Right lobe of liver (tissue), 6 donors: ENCODE data around the gene NAV2. TPM values are rescaled to one million over a fixed set of nuclear protein-coding genes. Genes with fewer than 3 reads are reported as not detected.

Experiments used
- ATAC-seq, 4 donors: fragments of 200-7000 bp; cut with Tn5 transposase; one replicate each; pipeline ENCODE4 v1.9.1; 2020; ENCODE audit warnings: mild to moderate bottlenecking in 4 of 4, moderate library complexity in 4 of 4
- DNase-seq, 3 donors: peaks; one replicate each; pipeline ENCODE4 v3.0.0-alpha.2; 2020
- H3K27ac ChIP-seq, 3 donors: fragments of 200-600 bp; one replicate each; pipeline ENCODE4 v1.8.0; 2022
- H3K27me3 ChIP-seq, 2 donors: fragments of 200-600 bp; one replicate each; pipeline ENCODE4 v1.8.0; 2022
- H3K36me3 ChIP-seq, 4 donors: fragments of 200-600 bp; sonication (generic) in 1 of 4; one replicate each; pipeline versions ENCODE4 v1.5.1 to v1.8.0; 2017 to 2022; ENCODE audit warnings: control low read depth in 1 of 4
- H3K4me1 ChIP-seq, 4 donors: fragments of 200-600 bp; sonication (generic) in 1 of 4; one replicate each; pipeline versions ENCODE4 v1.5.1 to v1.8.0; 2017 to 2022; ENCODE audit warnings: control low read depth in 1 of 4
- H3K4me3 ChIP-seq, 3 donors: fragments of 200-600 bp; one replicate each; pipeline ENCODE4 v1.8.0; 2022
- H3K9me3 ChIP-seq, 4 donors: fragments of 200-600 bp; sonication (generic) in 1 of 4; one replicate each; pipeline versions ENCODE4 v1.5.1 to v1.8.0; 2017 to 2022; ENCODE audit warnings: control low read depth in 1 of 4
- POLR2A ChIP-seq: fragments of 450-650 bp; IDR thresholded peaks from one replicate; pipeline ENCODE4 v1.6.1; 2017; ENCODE audit warnings: antibody characterized with exemption, mild to moderate bottlenecking
- WGBS: methylation state at CpG from one replicate; pipeline ENCODE4 v1.1.6; 2018; ENCODE audit warnings: low coverage, low lambda C conversion rate; ENCODE audit not compliant: insufficient coverage; ENCODE audit errors: missing lambda C conversion rate; 5-methylcytosine and 5-hydroxymethylcytosine counted together
- intact Hi-C, 2 donors: fragments of 100-400 bp; cut with DNase I; formaldehyde crosslinking; loops; one replicate each; pipeline versions ENCODE4 v1.11.2 to v1.14.1; 2022
- total RNA-seq, 6 experiments: library from RNA; depleted of rRNA in 2 of 6; stranded (reverse); fragments of >200 nt in 2 of 6; fragmentation: NEBNext Ultra II Directional in 3 of 6; extraction: Animal tissue kit (Norgen Biotek cat#: 25700) in 3 of 6; gene quantifications; one replicate each; pipeline versions ENCODE4 v1.1.0 to v1.2.4, GENCODE V29; 2016 to 2023
- TF ChIP-seq, protein P1 (sequence below), 4 donors: fragments of 200-600 bp in 3 of 4; fragments of 450-650 bp in 1 of 4; IDR thresholded peaks; one replicate each; pipeline versions ENCODE4 v1.5.1 to v1.8.0; 2016 to 2022; ENCODE audit warnings: antibody characterized with exemption in 4 of 4, mild to moderate bottlenecking in 2 of 4
- donor health status: DM: no; HTN: yes; CAD: no.
- donor health status: DM: no; HTN: no; CAD: no.
- donor health status: DM: no; HTN: no; CAD: no.
- donor health status: DM: no; HTN: yes; CAD: no.
- donor health status: DM: no; HTN: yes; CAD: no.

The NAV2 gene
- total RNA-seq, 6 experiments from 2014 or later: 15.5 to 69.2 (median 37.1) TPM

GRCh38 chr11:20156280-20156875 lies 443.7 kb downstream of the NAV2 start:
- no peak overlapping the region for H3K27ac ChIP-seq
- no peak for TF ChIP-seq POLR2A
- TF ChIP-seq, protein P1, sequence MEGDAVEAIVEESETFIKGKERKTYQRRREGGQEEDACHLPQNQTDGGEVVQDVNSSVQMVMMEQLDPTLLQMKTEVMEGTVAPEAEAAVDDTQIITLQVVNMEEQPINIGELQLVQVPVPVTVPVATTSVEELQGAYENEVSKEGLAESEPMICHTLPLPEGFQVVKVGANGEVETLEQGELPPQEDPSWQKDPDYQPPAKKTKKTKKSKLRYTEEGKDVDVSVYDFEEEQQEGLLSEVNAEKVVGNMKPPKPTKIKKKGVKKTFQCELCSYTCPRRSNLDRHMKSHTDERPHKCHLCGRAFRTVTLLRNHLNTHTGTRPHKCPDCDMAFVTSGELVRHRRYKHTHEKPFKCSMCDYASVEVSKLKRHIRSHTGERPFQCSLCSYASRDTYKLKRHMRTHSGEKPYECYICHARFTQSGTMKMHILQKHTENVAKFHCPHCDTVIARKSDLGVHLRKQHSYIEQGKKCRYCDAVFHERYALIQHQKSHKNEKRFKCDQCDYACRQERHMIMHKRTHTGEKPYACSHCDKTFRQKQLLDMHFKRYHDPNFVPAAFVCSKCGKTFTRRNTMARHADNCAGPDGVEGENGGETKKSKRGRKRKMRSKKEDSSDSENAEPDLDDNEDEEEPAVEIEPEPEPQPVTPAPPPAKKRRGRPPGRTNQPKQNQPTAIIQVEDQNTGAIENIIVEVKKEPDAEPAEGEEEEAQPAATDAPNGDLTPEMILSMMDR (IDR thresholded peaks at IDR 0.05): no peak
- peak in 1 of 3 donors; percentile 30 for DNase-seq
- WGBS: 16% methylated on average over 5 of the region's 51 CpGs
- peak overlapping the region in 1 of 3 donors; percentile 19 for H3K4me3 ChIP-seq
- no peaks in the 10 kb centered on the region for H3K36me3 ChIP-seq
- no peaks in the 10 kb centered on the region for H3K9me3 ChIP-seq
- H3K4me1 ChIP-seq: peaks cover 0 to 8% (median 3%) of the 10 kb centered on the region in 4 donors
- intact Hi-C loops: no loop called here
- peak in 2 of 4 donors; percentile 40 to 57 for ATAC-seq
- peaks cover 13 to 45% of the 10 kb centered on the region in 2 donors for H3K27me3 ChIP-seq

DNA sequence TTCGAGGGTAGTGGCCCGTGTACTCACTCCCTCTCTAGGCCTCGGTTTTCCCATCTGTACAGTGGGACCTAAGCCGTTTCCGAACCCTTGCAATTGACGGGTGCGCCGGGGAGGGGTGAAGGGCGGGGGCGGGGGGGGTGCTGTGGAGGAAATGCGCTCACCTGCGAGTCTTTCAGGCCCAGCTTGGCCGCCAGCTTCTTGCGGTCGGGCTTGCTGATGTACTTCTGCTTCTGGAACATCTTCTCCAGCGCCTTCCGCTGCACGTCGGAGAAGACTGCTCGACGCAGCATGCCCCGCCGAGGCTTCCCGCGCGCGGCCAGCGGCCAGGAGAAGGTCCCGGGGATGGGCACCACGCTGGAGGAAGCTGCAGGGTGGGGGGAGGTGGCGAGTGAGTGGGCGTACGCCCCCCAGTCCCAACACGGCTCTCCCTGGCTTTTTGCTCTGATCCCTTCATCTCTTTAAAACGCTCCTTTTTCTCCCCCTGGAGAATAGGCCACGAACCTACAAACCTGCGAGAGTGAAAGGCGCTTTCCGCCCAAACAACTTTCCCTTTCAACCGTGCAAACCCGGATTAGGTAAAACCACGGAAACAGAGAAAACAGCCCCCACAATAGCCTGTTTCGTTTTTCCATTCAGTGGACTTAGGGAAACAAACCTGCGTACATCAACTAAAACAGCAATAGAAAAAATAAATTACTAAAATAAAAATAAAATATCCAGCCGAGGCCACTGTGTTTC lies 444.4 kb downstream of the NAV2 start:
- intact Hi-C loops: no loop called here
- Histone ChIP-seq H3K27ac (no peak overlapping the region), H3K4me3 (no peak overlapping the region), H3K9me3 (no peaks in the 10 kb centered on the region), H3K27me3 (peaks cover 13 to 49% of the 10 kb centered on the region in 2 donors), H3K36me3 (no peaks in the 10 kb centered on the region), H3K4me1 (peaks cover 0 to 8% (median 3%) of the 10 kb centered on the region in 4 donors)
- 4% methylated on average over 14 of the region's 45 CpGs for WGBS
- ATAC-seq: peak in 1 of 4 donors; percentile 24
- TF ChIP-seq POLR2A: no peak
- TF ChIP-seq, protein P1 (IDR thresholded peaks at IDR 0.05): no peak
- no peak for DNase-seq

DNA sequence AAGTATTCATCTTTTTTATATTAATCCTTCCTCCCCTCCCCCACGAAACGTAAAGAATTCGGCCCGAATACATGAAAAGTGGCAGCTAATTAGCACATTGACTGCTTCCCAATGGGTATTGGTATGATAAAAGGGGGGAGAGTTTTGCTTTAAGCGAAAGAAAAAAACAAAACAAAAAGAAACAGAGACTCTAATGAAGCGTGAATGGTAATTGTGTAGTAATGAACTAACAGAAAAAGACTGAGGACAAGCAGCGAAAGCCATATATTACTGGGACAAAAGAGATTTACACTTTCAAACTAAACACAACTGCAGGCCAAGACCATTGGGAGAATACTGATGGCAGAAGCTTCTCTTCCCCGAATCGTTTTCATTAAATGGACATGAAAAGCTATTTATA lies 445.1 kb downstream of the NAV2 start:
- intact Hi-C loops: no loop called here
- ATAC-seq: no peak
- no peaks in the 10 kb centered on the region for H3K36me3 ChIP-seq
- no peak for DNase-seq
- H3K4me3 ChIP-seq: no peak overlapping the region
- H3K27ac ChIP-seq: no peak overlapping the region
- H3K9me3 ChIP-seq: no peaks in the 10 kb centered on the region
- H3K27me3 ChIP-seq: peaks cover 13 to 54% of the 10 kb centered on the region in 2 donors
- peaks cover 0 to 8% (median 3%) of the 10 kb centered on the region in 4 donors for H3K4me1 ChIP-seq
- TF ChIP-seq, protein P1 (IDR thresholded peaks at IDR 0.05): no peak
- TF ChIP-seq POLR2A: no peak
- WGBS: 5% methylated on average over 9 of the region's 9 CpGs

DNA sequence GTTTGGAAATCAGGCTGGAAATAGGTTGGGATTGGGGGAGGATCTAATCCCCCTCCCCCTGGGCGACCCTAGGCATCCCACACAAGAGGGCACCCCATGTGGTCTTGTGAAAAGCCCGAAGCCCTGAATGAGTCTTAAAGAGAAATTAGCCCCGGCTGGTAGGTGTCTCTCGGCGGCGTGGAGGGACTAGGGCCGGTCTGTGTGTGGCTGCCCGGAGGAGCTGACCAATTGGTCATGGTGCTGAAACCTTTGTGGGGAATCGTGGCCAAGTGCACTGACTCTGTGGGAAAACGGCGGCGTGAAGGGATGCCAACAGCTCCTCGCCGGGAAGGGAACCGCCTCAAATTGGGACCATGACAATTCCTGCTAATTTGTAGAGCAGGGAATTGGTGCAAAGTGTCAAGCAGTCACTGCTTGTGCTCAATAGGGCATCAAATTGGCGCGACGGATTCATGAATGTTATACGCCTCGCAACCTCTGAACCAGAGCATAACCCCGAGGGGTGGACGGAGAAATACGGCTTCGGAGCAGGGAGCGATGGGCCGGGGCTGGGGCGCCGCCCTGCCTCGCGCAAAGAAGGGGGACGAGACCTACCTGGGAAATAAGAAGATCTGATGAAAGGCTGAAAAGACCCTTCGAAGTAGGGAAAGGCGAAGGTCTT lies 446.1 kb downstream of the NAV2 start:
- no peak for TF ChIP-seq POLR2A
- TF ChIP-seq, protein P1 (IDR thresholded peaks at IDR 0.05): no peak
- H3K4me1 ChIP-seq: peaks cover 0 to 8% (median 3%) of the 10 kb centered on the region in 4 donors
- no peaks in the 10 kb centered on the region for H3K9me3 ChIP-seq
- no peak overlapping the region for H3K27ac ChIP-seq
- WGBS: 6% methylated on average over 25 of the region's 33 CpGs
- H3K36me3 ChIP-seq: no peaks in the 10 kb centered on the region
- ATAC-seq: peak; percentile 73 to 92 (median 84)
- H3K27me3 ChIP-seq: peaks cover 13 to 64% of the 10 kb centered on the region in 2 donors
- no peak overlapping the region for H3K4me3 ChIP-seq
- DNase-seq: peak; percentile 51 to 71 (median 61)
- intact Hi-C loops: no loop called here
